ENCODE measurements around the gene CNTN2.

The CNTN2 gene, protein sequence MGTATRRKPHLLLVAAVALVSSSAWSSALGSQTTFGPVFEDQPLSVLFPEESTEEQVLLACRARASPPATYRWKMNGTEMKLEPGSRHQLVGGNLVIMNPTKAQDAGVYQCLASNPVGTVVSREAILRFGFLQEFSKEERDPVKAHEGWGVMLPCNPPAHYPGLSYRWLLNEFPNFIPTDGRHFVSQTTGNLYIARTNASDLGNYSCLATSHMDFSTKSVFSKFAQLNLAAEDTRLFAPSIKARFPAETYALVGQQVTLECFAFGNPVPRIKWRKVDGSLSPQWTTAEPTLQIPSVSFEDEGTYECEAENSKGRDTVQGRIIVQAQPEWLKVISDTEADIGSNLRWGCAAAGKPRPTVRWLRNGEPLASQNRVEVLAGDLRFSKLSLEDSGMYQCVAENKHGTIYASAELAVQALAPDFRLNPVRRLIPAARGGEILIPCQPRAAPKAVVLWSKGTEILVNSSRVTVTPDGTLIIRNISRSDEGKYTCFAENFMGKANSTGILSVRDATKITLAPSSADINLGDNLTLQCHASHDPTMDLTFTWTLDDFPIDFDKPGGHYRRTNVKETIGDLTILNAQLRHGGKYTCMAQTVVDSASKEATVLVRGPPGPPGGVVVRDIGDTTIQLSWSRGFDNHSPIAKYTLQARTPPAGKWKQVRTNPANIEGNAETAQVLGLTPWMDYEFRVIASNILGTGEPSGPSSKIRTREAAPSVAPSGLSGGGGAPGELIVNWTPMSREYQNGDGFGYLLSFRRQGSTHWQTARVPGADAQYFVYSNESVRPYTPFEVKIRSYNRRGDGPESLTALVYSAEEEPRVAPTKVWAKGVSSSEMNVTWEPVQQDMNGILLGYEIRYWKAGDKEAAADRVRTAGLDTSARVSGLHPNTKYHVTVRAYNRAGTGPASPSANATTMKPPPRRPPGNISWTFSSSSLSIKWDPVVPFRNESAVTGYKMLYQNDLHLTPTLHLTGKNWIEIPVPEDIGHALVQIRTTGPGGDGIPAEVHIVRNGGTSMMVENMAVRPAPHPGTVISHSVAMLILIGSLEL

DNA sequence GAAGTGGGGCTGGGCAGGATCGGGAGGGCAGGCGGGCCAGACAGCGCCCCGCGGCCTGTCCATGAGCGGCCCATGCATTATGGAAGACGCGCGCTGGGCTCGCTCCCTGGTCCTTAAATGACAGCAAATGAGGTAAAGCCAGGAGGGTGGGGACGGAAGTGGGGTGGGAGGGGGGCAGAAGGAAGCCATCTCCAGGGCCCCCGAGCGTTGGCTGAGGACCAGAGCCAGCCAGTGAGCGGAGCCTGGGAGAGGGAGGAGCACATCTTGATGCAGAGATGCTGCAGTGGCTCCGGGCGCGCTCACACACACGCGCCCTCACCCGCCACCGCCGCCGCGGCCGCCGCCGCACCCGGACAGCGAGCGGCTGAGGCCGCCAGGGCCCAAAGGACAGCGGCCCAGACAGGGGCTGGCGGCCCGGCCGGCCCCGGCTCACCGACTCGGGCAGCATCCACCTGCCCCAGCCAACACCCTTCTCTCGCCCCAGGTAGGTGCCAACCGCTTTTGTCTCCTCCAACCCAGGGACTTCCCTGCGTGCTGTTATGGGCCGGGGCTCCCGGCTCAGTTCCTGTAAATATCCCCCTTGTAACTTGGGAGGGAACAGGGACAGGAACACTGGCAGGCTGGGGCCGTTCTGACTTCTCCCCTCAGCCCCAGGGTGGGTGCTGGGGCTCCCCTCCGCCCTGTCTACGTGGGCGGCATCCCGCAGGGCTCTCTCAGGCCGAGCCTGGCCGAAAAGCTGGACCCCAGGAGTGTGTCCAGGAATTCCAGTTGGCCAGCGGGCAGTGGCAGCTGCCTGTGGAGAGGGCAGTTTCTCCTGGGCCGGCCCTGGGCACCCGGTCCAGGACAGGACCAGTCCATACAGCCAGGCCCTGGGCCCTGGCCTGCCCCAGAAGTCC is at the start of gene CNTN2:
Gene CNTN2, plus strand, starts transcription at position 302 of the 896 bp plus-strand sequence. CDS start 9,974 bp downstream, outside the sequence.
- TF ChIP-seq, protein P1, sequence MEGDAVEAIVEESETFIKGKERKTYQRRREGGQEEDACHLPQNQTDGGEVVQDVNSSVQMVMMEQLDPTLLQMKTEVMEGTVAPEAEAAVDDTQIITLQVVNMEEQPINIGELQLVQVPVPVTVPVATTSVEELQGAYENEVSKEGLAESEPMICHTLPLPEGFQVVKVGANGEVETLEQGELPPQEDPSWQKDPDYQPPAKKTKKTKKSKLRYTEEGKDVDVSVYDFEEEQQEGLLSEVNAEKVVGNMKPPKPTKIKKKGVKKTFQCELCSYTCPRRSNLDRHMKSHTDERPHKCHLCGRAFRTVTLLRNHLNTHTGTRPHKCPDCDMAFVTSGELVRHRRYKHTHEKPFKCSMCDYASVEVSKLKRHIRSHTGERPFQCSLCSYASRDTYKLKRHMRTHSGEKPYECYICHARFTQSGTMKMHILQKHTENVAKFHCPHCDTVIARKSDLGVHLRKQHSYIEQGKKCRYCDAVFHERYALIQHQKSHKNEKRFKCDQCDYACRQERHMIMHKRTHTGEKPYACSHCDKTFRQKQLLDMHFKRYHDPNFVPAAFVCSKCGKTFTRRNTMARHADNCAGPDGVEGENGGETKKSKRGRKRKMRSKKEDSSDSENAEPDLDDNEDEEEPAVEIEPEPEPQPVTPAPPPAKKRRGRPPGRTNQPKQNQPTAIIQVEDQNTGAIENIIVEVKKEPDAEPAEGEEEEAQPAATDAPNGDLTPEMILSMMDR (IDR thresholded peaks at IDR 0.05; ENCODE audit: insufficient read depth, low read depth, low read length, missing control alignments) = no peak
- no peak for DNase-seq (ENCODE audit: low read depth)
- no peak within 1 kb of the TSS for H3K4me3 ChIP-seq (ENCODE audit: low read length)

DNA sequence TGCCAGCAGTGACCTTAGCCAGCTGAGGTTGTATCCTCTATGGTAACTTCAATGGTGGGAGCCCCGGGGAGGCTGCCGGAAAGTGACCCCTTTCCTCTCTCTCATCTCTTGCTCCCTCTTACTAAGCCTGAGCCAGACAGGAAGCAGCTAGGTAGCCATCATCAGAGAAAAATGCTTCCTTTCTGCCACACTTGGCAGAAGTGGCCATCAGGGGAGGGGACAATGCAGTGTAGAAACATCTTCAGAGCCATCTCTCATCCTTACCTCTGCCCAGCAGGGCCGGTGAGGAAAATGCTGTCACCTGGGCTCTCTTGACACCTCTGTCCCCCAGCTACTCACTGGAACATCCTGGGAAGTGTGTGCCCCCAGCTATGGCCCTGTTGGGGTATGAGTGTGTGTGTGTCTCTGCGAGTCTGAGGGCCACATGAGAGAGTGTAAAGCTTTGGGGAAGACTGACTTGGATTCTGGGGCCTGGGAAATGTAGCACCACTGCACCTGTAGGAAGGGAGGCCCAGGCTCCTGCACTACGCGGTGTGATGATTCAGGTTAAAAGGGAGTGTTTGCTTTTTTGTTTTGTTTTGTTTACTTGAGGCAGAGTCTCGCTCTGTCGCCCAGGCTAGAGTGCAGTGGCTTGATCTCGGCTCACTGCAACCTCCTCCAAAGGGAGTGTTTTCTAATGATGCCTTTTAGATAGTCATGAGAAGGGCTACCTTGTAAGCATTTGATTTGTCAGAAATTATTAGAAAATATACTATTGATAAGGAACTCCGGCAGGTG is 48.7 kb upstream of the CNTN2 start:
- no peak overlapping the region for H3K4me3 ChIP-seq (ENCODE audit: low read length)
- TF ChIP-seq, protein P1 (IDR thresholded peaks at IDR 0.05; ENCODE audit: insufficient read depth, low read depth, low read length, missing control alignments) = no peak
- no peak for DNase-seq (ENCODE audit: low read depth)

DNA sequence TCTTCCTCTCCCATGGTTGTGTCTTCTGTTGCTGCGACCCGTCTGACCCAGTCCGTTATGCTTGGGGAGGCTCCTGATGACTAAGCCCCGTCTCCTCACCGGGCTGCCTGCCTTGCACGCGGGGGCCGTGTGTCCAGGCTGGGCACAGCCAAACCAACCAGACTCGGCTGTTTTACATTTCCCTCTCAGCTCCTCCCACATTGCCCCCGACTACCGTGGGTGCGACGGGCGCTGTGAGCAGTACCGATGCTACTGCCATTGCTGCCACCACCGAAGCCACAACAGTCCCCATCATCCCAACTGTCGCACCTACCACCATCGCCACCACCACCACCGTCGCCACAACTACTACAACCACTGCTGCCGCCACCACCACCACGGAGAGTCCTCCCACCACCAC is 46.0 kb upstream of the CNTN2 start:
- TF ChIP-seq, protein P1 (IDR thresholded peaks at IDR 0.05; ENCODE audit: insufficient read depth, low read depth, low read length, missing control alignments) = no peak
- DNase-seq (ENCODE audit: low read depth) = no peak
- H3K4me3 ChIP-seq (ENCODE audit: low read length) = no peak overlapping the region

DNA sequence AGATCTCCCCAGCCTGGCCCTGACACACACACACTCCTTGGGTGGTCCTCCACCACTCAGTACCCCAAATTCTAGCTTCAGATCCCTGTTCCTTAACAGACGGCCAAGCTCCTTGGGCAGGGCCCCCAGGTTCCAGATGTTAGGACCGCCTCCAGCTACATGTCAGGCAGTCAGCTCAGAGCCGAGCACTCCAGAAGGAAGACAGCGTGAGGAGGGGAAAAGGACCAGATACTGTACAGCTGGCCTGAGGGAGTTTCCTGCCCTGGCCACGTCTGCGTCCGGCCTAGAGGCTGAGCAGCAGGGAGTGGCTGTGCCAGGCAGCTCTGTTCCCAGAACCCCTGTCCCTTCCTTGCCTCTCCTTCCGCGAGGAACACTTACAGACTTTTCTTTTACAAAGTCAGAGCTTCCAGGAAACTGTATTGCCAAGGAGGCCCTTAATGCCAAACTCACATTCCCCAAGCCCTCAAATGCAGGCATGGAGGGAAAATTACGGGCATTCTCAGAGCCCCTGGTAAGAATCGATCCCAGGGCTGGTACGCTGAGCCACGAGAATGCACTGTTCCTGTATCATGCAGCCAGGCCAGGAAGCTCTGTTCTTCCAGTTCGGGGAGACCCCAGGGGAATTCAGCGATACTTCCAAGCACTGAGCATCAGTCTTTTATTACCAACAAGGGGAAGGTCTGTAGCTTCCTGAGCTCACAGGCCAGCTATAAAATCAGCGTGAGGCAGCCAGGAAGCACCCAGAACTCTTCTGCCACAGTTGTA is 45.2 kb upstream of the CNTN2 start:
- TF ChIP-seq, protein P1 (IDR thresholded peaks at IDR 0.05; ENCODE audit: insufficient read depth, low read depth, low read length, missing control alignments) = no peak
- DNase-seq (ENCODE audit: low read depth) = no peak
- H3K4me3 ChIP-seq (ENCODE audit: low read length) = no peak overlapping the region

- TF ChIP-seq, protein P1 (IDR thresholded peaks at IDR 0.05; ENCODE audit: insufficient read depth, low read depth, low read length, missing control alignments) = no peak
- DNase-seq (ENCODE audit: low read depth) = no peak
- H3K4me3 ChIP-seq (ENCODE audit: low read length) = no peak overlapping the region
Measured at GRCh38 chr1:205001162-205001561, 41.9 kb upstream of the CNTN2 start.

Measured in epithelial cell of esophagus (primary cell).